Epithelial cell of proximal tubule (primary cell): ENCODE data around the gene CACNA1A. TPM values are rescaled to one million over a fixed set of nuclear protein-coding genes. Genes with fewer than 3 reads are reported as not detected.

Experiments
- DNase-seq: peaks from one replicate; pipeline ENCODE4 v3.0.0-alpha.2; 2011; ENCODE audit warnings: low read depth
- H3K4me3 ChIP-seq: 2 replicates; pipeline ENCODE4 v1.5.1; 2011; ENCODE audit warnings: low read depth, mild to moderate bottlenecking, low read length
- total RNA-seq: library from RNA; depleted of rRNA; stranded (reverse); fragments of >200 nt; gene quantifications from 2 replicates; pipeline ENCODE4 v1.2.3, GENCODE V29; 2015
- TF ChIP-seq, protein P1 (sequence below): conservative IDR thresholded peaks from 2 replicates; pipeline ENCODE4 v1.5.1; 2012; ENCODE audit warnings: low read depth, mild to moderate bottlenecking, low read length

CACNA1A gene
- total RNA-seq, 1 donor from 2014 or later, result 0.98 TPM

DNA sequence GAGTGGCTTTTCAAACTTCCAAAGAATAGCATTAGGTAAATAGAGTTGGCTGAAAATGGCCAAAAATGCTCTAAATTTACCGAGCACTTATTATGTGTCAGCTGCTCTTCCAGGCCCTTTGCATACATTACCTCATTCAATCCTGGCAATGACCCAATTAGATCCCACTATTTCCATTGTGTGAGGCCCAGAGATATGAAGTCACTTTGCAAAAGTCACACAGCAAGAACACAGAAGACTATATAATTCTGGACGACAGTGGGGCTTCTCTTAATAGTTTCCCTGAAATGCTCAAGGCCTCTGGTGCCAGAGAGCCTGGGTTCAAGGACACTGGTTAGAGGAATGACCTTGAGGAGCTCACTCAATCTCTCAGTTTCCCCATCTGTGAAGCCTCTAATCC lies 209.3 kb downstream of the CACNA1A start:
- TF ChIP-seq, protein P1, sequence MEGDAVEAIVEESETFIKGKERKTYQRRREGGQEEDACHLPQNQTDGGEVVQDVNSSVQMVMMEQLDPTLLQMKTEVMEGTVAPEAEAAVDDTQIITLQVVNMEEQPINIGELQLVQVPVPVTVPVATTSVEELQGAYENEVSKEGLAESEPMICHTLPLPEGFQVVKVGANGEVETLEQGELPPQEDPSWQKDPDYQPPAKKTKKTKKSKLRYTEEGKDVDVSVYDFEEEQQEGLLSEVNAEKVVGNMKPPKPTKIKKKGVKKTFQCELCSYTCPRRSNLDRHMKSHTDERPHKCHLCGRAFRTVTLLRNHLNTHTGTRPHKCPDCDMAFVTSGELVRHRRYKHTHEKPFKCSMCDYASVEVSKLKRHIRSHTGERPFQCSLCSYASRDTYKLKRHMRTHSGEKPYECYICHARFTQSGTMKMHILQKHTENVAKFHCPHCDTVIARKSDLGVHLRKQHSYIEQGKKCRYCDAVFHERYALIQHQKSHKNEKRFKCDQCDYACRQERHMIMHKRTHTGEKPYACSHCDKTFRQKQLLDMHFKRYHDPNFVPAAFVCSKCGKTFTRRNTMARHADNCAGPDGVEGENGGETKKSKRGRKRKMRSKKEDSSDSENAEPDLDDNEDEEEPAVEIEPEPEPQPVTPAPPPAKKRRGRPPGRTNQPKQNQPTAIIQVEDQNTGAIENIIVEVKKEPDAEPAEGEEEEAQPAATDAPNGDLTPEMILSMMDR, result no peak
- no peak for DNase-seq
- H3K4me3 ChIP-seq, result no peak overlapping the region

DNA sequence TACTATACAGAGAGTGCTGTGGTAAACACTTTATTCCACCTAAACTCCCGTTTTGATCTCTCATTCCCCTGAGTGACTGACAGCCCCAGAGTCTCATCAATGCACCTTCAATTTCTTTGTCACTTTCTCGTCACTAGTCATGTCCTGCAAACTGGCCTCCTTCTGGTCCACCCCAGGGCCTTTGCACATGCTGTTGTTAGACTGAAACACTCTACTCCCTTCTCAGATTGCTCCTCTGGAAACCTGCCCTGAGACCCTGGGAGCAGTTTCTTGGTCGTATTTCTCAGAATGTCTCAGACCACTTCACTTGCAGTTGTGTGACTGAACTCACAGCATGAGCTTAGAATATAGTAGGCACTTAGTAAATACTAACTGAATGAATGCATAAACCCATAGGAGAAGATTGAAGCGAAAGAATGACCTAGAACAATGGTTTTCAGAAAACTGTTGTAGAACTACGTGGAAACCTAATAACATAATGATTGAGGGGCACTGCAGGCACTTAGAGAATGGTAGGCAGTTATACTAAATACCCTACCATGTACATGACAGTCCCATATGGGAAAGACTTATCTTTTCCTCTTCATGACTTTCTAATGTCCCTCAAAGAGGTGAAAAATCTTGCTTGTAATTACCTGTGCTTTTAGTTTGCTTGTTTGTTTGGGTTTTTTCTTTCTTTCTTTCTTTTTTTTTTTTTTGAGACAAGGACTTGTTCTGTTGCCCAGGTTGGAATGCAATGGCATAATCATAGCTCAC lies 211.3 kb downstream of the CACNA1A start:
- TF ChIP-seq, protein P1, result no peak
- no peak for DNase-seq
- H3K4me3 ChIP-seq, result no peak overlapping the region

DNA sequence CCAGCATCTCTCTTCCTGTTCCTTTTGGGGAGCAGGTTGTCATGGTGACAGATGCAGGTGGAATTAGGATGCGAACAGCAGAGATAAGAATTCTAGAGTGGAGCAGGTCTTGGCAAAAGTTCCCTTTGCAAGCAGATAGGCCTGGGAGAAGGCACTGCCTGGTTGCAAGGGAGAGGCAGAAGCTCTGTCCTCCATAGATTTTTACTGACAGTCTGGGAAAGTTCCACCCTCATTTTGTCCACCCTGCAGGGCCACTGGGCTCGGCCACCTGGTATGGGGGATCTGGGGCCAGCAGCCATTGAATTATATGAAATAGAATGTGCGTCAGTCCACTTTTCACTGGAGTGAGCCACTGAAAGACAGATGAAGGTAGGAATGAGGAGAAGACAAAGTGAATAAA lies 214.4 kb downstream of the CACNA1A start:
- no peak overlapping the region for H3K4me3 ChIP-seq
- DNase-seq, result no peak
- TF ChIP-seq, protein P1, result no peak

DNA sequence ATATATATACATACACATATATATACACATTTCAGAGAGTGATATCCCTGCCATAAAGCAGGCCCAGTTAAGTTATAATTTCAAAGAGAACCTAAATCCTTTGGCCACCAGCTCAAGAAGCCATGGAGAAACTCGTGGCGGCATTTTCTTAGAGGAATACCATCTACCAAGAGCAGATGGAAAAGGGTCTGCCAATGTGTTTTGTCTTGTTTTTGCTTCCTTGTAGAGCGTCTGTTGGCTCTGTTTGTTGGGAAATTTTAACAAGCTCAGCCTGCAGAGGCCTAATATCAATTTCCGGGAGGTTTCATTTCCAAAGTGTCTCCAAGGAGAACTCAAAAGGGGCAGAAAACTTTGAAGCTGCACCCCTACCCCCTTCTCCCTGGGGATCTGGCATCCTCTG lies 215.5 kb downstream of the CACNA1A start:
- TF ChIP-seq, protein P1, result no peak
- no peak for DNase-seq
- H3K4me3 ChIP-seq, result no peak overlapping the region

DNA sequence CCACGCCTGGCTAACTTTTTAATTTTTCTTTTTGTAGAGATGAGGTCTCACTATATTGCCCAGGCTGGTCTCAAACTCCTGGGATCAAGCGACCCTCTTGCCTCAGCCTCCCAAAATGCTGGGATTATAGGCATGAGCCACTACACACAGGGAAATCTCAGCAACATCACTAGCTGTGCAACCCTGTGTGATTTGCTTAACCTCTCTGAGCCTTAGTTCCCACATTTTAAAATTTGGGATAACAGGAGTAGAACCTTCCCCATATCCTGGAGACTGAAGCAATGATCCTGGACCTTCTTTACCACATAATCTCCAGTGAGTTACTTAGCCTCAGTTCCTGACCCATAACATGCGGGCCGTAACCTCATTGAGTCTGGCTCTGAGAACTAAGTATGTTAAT lies 217.0 kb downstream of the CACNA1A start:
- no peak for DNase-seq
- H3K4me3 ChIP-seq, result no peak overlapping the region
- TF ChIP-seq, protein P1, result no peak

DNA sequence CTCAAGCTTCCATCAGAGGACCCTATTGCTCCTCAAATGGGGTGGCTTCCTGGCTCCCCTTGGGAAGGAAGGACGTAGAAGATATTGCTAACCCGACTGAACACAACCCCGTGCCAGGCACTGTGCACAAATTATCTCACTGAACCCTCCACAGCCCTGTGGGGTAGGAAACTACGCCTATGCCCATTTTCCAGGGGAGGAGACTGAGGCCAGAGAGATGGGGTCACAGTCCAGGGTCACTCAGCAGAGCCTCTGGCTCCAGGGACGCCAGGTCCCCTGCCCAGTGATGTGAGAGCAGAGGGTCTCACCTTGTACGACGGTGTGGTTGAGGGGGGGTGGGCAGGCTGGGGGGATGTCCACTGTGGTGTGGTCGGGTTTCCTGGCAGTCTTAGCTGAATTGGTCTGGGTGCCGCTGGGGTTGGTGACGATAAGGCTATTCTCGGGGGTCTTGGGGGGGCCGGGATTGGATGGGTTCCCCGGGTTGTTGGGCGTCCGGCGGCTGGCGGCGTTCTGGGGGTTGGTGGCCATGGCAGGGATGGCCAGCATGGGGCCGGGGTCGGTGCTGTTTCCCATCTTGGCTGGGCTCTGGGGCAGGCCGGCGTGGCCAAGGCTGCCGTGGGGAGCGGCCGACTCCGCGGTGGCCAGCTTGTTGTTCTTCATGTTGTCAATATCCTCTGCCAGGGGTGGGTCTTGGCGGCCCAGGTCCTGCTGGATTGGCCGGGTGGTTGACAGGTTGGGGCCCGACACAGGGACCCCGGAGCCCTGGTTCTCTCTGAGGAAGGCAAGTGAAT lies 219.9 kb downstream of the CACNA1A start:
- DNase-seq, result no peak
- TF ChIP-seq, protein P1, result no peak
- no peak overlapping the region for H3K4me3 ChIP-seq
